Stimulated activated CD4-positive, alpha-beta T cell treated with anti-CD3 and anti-CD28 coated beads, Interleukin-15, amount 100 ng/mL, for 1 hour (primary cell): ENCODE measurements around the gene UNC5CL.

Experiments used
- DNase-seq, 2 donors: peaks; one replicate each; pipeline ENCODE4 v3.0.0-alpha.2; 2020; ENCODE audit warnings: low read depth in 1 of 2, low spot score in 1 of 2

UNC5CL gene

GRCh38 chr6:41063884-41064285 is 24.9 kb upstream of the UNC5CL start:
- no peak for DNase-seq

- DNase-seq, result no peak
Observed at GRCh38 chr6:41062056-41062455, 23.0 kb upstream of the UNC5CL start.

- DNase-seq, result no peak
Observed at GRCh38 chr6:41061196-41061726, 22.2 kb upstream of the UNC5CL start.

- DNase-seq, result no peak
Observed at GRCh38 chr6:41059556-41059955, 20.5 kb upstream of the UNC5CL start.

GRCh38 chr6:41058783-41059181 is 19.8 kb upstream of the UNC5CL start:
- no peak for DNase-seq

- no peak for DNase-seq
Observed at GRCh38 chr6:41056768-41057490, 17.9 kb upstream of the UNC5CL start.

- no peak for DNase-seq
Observed at GRCh38 chr6:41055149-41055548, 16.1 kb upstream of the UNC5CL start.

GRCh38 chr6:41054511-41054910 is 15.5 kb upstream of the UNC5CL start:
- no peak for DNase-seq

GRCh38 chr6:41053041-41053440 is 14.0 kb upstream of the UNC5CL start, which contains the start of gene APOBEC2:
Gene APOBEC2 (plus strand): TSS chr6:41053202. CDS start chr6:41053348, 146 bp downstream.
- DNase-seq, result no peak

GRCh38 chr6:41051873-41052272 is 12.9 kb upstream of the UNC5CL start:
- no peak for DNase-seq

GRCh38 chr6:41050536-41050935 is 11.5 kb upstream of the UNC5CL start:
- DNase-seq, result no peak

GRCh38 chr6:41049955-41050354 is 10.9 kb upstream of the UNC5CL start:
- DNase-seq, result no peak

GRCh38 chr6:41049521-41049920 is 10.5 kb upstream of the UNC5CL start:
- DNase-seq, result no peak

- DNase-seq, result no peak
Observed at GRCh38 chr6:41047745-41048732, 9.0 kb upstream of the UNC5CL start.

- no peak for DNase-seq
Observed at GRCh38 chr6:41047306-41047705, 8.3 kb upstream of the UNC5CL start.

- no peak for DNase-seq
Observed at GRCh38 chr6:41046084-41046483, 7.1 kb upstream of the UNC5CL start.

GRCh38 chr6:41045664-41046063 is 6.6 kb upstream of the UNC5CL start:
- DNase-seq, result no peak

GRCh38 chr6:41043151-41043550 is 4.1 kb upstream of the UNC5CL start:
- DNase-seq, result no peak

- no peak for DNase-seq
Observed at GRCh38 chr6:41042226-41043055, 3.4 kb upstream of the UNC5CL start, which contains the start of gene TSPO2. Gene TSPO2 (plus strand): TSS chr6:41042467. CDS start chr6:41042986, 519 bp downstream.

GRCh38 chr6:41040940-41041536 is 2.0 kb upstream of the UNC5CL start:
- no peak for DNase-seq
